ENCODE measurements around the gene MANEA.

- no peak for TF ChIP-seq POLR2A (IDR thresholded peaks at IDR 0.05; ENCODE audit: low read depth, low read length)
- TF ChIP-seq CTCF (conservative IDR thresholded peaks at IDR 0.05; ENCODE audit: low read depth, low read length): no peak
- no peak for TF ChIP-seq MXI1 (IDR thresholded peaks at IDR 0.05; ENCODE audit: borderline replicate concordance, low read depth, low read length)
- no peak for TF ChIP-seq CHD1 (IDR thresholded peaks at IDR 0.05; ENCODE audit: low read depth, low read length)
- TF ChIP-seq MAZ (IDR thresholded peaks at IDR 0.05; ENCODE audit: borderline replicate concordance, low read depth, low read length): no peak
- TF ChIP-seq MAFK (IDR thresholded peaks at IDR 0.05; ENCODE audit: low read depth, low read length): no peak
- TF ChIP-seq CEBPB (IDR thresholded peaks at IDR 0.05; ENCODE audit: low read depth, low read length): no peak
- TF ChIP-seq RAD21 (IDR thresholded peaks at IDR 0.05; ENCODE audit: low read length): no peak
- TF ChIP-seq SMC3 (IDR thresholded peaks at IDR 0.05; ENCODE audit: low read depth, low read length): no peak
- no peak for TF ChIP-seq NFE2L2 (IDR thresholded peaks at IDR 0.05; ENCODE audit: low read depth, low read length)
- no peak for TF ChIP-seq RCOR1 (IDR thresholded peaks at IDR 0.05; ENCODE audit: insufficient replicate concordance, low read length)
Measured at GRCh38 chr6:95551678-95552324, 25.5 kb upstream of the MANEA start.

All from IMR-90 (cell line).